SK-N-SH (cell line): ENCODE measurements around the gene IRF2. TPM values are rescaled to one million over a fixed set of nuclear protein-coding genes. Genes with fewer than 3 reads are reported as not detected.

Source experiments
- CTCF ChIA-PET: fragments of 300-600, 350-600 bp; formaldehyde crosslinking; extraction: SDS; loops from one replicate; lab custom pipeline; 2021; lab: Yijun Ruan, JAX
- POLR2A ChIA-PET: fragments of 350-600 bp; sonication (Branson Sonifier 250); formaldehyde crosslinking; extraction: SDS; loops from one replicate; lab custom pipeline; 2020; ENCODE audit warnings: antibody characterized with exemption, inconsistent platforms; lab: Yijun Ruan, JAX
- DNase-seq: peaks from one replicate; pipeline ENCODE4 v3.0.0; 2012
- H2AFZ ChIP-seq: fragments of 200-600 bp; sonication (generic); 2 replicates; pipeline ENCODE4 v1.8.1; 2016; ENCODE audit warnings: antibody characterized with exemption, mild to moderate bottlenecking, low read depth
- H3F3A ChIP-seq: fragments of 200-600 bp; sonication (generic); replicated peaks from 2 replicates; pipeline ENCODE3; 2016; ENCODE audit warnings: antibody characterized with exemption, mild to moderate bottlenecking; ENCODE audit not compliant: insufficient read depth
- H3K27ac ChIP-seq, 2 experiments: fragments of 200-500 bp in 1 of 2; fragments of 200-600 bp in 1 of 2; sonication (Bioruptor generic) in 1 of 2; sonication (generic), shearing (Covaris generic) in 1 of 2; 2 replicates each; pipeline versions ENCODE4 v1.5.1 to v1.6.1; 2014 to 2016; ENCODE audit warnings: low read depth in 2 of 2, inconsistent platforms in 1 of 2, low read length in 1 of 2, mild to moderate bottlenecking in 1 of 2, mixed read lengths in 1 of 2
- H3K27me3 ChIP-seq: fragments of 200-600 bp; sonication (generic), shearing (Covaris generic); 2 replicates; pipeline ENCODE4 v1.6.1; 2016; ENCODE audit warnings: mixed run types; ENCODE audit not compliant: insufficient read depth
- H3K36me3 ChIP-seq, 2 experiments: fragments of 200-500 bp in 1 of 2; fragments of 200-600 bp in 1 of 2; sonication (Bioruptor generic) in 1 of 2; sonication (generic) in 1 of 2; replicated peaks in 1 of 2; 2 replicates each; pipeline versions ENCODE3 to v1.5.1; 2014 to 2016; ENCODE audit warnings: low read length in 1 of 2, mild to moderate bottlenecking in 1 of 2; ENCODE audit not compliant: insufficient read depth in 2 of 2, control insufficient read depth in 1 of 2
- H3K4me1 ChIP-seq, 2 experiments: fragments of 200-500 bp in 1 of 2; fragments of 200-600 bp in 1 of 2; sonication (Bioruptor generic) in 1 of 2; sonication (generic), shearing (Covaris generic) in 1 of 2; 2 replicates each; pipeline versions ENCODE4 v1.5.1 to v1.6.1; 2014 to 2016; ENCODE audit warnings: low read depth in 1 of 2, low read length in 1 of 2, mixed run types in 1 of 2; ENCODE audit not compliant: insufficient read depth in 2 of 2, control insufficient read depth in 1 of 2
- H3K4me2 ChIP-seq: fragments of 200-600 bp; sonication (generic), shearing (Covaris generic); 2 replicates; pipeline ENCODE4 v1.6.1; 2017; ENCODE audit warnings: mixed run types
- H3K4me3 ChIP-seq, 2 experiments: fragments of 200-500 bp in 1 of 2; fragments of 200-600 bp in 1 of 2; sonication (Bioruptor generic) in 1 of 2; sonication (generic), shearing (Covaris generic) in 1 of 2; 2 replicates each; pipeline versions ENCODE4 v1.5.1 to v1.8.1; 2014 to 2016; ENCODE audit warnings: low read depth in 2 of 2, inconsistent platforms in 1 of 2, low read length in 1 of 2, mild to moderate bottlenecking in 1 of 2, mixed read lengths in 1 of 2, moderate library complexity in 1 of 2
- H3K79me2 ChIP-seq: fragments of 200-600 bp; sonication (generic); 2 replicates; pipeline ENCODE4 v1.8.1; 2017; ENCODE audit warnings: mild to moderate bottlenecking; ENCODE audit not compliant: insufficient read depth
- H3K9ac ChIP-seq: fragments of 200-600 bp; sonication (generic); 2 replicates; pipeline ENCODE4 v1.6.1; 2017; ENCODE audit warnings: mixed run types
- H3K9me2 ChIP-seq: fragments of 200-600 bp; sonication (generic); 2 replicates; pipeline ENCODE4 v1.6.1; 2017; ENCODE audit warnings: mixed run types
- H3K9me3 ChIP-seq: fragments of 200-600 bp; sonication (generic); 2 replicates; pipeline ENCODE4 v1.6.1; 2017; ENCODE audit warnings: mixed run types, mild to moderate bottlenecking, moderate library complexity
- H4K20me1 ChIP-seq: fragments of 200-600 bp; sonication (generic); 2 replicates; pipeline ENCODE4 v1.6.1; 2017; ENCODE audit warnings: mild to moderate bottlenecking, mixed run types; ENCODE audit not compliant: insufficient read depth
- CHD2 ChIP-seq: fragments of 150-350 bp; IDR thresholded peaks from 2 replicates; pipeline ENCODE4 v1.6.1; 2018; ENCODE audit warnings: low read length; ENCODE audit not compliant: partially characterized antibody
- ELF1 ChIP-seq: IDR thresholded peaks from 2 replicates; pipeline ENCODE4 v1.4.0; 2012
- FOXJ3 ChIP-seq: sonication (generic); formaldehyde crosslinking; IDR thresholded peaks from 2 replicates; pipeline ENCODE4 v1.5.1; 2020; ENCODE audit warnings: mild to moderate bottlenecking, missing genetic modification reagents
- GABPA ChIP-seq: IDR thresholded peaks from 2 replicates; pipeline ENCODE4 v1.4.0; 2012; ENCODE audit warnings: low read depth, mild to moderate bottlenecking
- GATA2 ChIP-seq: sonication (generic); formaldehyde crosslinking; IDR thresholded peaks from 2 replicates; pipeline ENCODE4 v1.5.0; 2020; ENCODE audit warnings: mild to moderate bottlenecking, missing genetic modification reagents
- JUND ChIP-seq: IDR thresholded peaks from 2 replicates; pipeline ENCODE4 v1.4.0; 2012
- MEF2A ChIP-seq: IDR thresholded peaks from 2 replicates; pipeline ENCODE4 v1.4.0; 2012; ENCODE audit warnings: low read depth, borderline replicate concordance
- MXI1 ChIP-seq: IDR thresholded peaks from 2 replicates; pipeline ENCODE4 v1.6.1; 2012; ENCODE audit warnings: mild to moderate bottlenecking, low read depth, low read length, improper control_type of control experiment
- NFIC ChIP-seq: IDR thresholded peaks from 2 replicates; pipeline ENCODE4 v1.4.0; 2012; ENCODE audit warnings: borderline replicate concordance
- POLR2AphosphoS5 ChIP-seq: IDR thresholded peaks from 2 replicates; pipeline ENCODE4 v1.6.1; 2012; ENCODE audit warnings: low read depth, low read length
- RAD21 ChIP-seq: IDR thresholded peaks from 2 replicates; pipeline ENCODE4 v1.6.1; 2012; ENCODE audit warnings: mild to moderate bottlenecking, low read length
- RCOR1 ChIP-seq: fragments of 150-350 bp; IDR thresholded peaks from 2 replicates; pipeline ENCODE4 v1.6.1; 2017; ENCODE audit warnings: antibody characterized with exemption, low read length
- RFX5 ChIP-seq: IDR thresholded peaks from 2 replicates; pipeline ENCODE4 v1.6.1; 2012; ENCODE audit warnings: mild to moderate bottlenecking, improper control_type of control experiment, low read length
- SMC3 ChIP-seq: IDR thresholded peaks from 2 replicates; pipeline ENCODE4 v1.6.1; 2012; ENCODE audit warnings: low read depth, low read length, improper control_type of control experiment
- WGBS: methylation state at CpG from one replicate; pipeline ENCODE4 v1.1.6; 2017; ENCODE audit warnings: low lambda C conversion rate; 5-methylcytosine and 5-hydroxymethylcytosine counted together
- polyA plus RNA-seq, 3 experiments: library from polyadenylated mRNA; depleted of rRNA; stranded (reverse); fragments of >200 nt; gene quantifications; 2 replicates each; pipeline ENCODE4 v1.2.3, GENCODE V29; 2012
- TF ChIP-seq, protein P1 (sequence below): fragments of 150-350 bp; IDR thresholded peaks from 2 replicates; pipeline ENCODE4 v1.6.1; 2017; ENCODE audit warnings: antibody characterized with exemption, low read length, low read depth, borderline replicate concordance
- TF ChIP-seq, protein P2 (sequence below): IDR thresholded peaks from 2 replicates; pipeline ENCODE4 v1.6.1; 2012; ENCODE audit warnings: mild to moderate bottlenecking, low read depth, low read length, moderate library complexity
- TF ChIP-seq, protein P3 (sequence below): IDR thresholded peaks from 2 replicates; pipeline ENCODE4; 2012
- TF ChIP-seq, protein P4 (sequence below): IDR thresholded peaks from 2 replicates; pipeline ENCODE4 v1.4.0; 2012; ENCODE audit warnings: low read depth

Gene IRF2
- polyA plus RNA-seq, 1 of the 3 experiments (the other 2 are of a cell fraction) = 23.3 TPM

DNA sequence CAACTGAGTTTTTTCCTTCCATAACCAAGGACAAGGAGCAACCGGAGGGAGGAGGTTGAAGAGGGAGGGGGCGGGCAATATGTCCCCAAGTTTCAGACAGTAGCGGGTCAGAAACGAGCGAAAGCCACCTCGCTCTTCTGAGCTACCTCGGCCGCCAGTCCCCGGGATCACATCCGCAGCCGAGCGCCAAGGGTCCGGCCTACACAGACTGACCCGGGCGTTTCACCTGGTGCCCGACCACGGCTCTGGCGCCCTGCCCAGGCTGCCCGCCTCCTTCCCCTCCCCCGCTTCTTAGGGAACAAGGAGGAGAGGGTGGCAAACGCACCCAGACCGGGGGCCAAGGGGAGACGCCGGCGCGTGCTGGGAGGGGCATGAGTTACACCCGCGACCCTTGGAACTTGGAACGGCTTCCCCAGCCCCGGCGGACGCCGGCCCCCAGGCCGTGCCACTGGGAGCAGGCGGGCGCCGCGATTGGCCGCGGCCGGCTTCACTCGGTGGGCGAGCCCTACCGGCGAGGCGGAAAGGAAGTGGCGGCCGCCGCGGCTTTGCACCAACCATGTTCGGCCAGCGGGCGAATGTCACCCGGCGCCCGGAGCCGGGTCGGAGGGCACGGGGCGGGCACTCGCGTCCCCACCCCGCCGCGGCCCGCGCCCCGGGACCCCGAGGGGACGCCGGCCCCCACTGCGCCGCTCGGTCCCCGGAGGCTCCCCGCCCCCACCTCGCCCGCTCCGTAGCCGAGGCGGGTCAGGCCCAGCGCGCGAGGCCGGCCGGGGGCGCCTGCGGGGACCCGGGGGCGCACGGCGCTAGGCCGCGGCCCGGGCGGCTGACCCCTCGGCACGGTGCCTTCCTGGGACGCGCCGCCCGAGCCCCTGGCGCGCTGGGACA, 1.5 kb downstream of the IRF2 start (continued):
- TF ChIP-seq MEF2A = no peak
- no peak for TF ChIP-seq FOXJ3 (CRISPR knock-in tag)
- peak; percentile 70; the same call in 1 of the 2 replicates for TF ChIP-seq POLR2AphosphoS5
- TF ChIP-seq MXI1 = peak; percentile 69; the same call in 1 of the 2 replicates
- peak; percentile 55; the same call in 1 of the 2 replicates for TF ChIP-seq GABPA
- peak; percentile 74 for TF ChIP-seq NFIC
- TF ChIP-seq, all 33 proteins: peak for 11

DNA sequence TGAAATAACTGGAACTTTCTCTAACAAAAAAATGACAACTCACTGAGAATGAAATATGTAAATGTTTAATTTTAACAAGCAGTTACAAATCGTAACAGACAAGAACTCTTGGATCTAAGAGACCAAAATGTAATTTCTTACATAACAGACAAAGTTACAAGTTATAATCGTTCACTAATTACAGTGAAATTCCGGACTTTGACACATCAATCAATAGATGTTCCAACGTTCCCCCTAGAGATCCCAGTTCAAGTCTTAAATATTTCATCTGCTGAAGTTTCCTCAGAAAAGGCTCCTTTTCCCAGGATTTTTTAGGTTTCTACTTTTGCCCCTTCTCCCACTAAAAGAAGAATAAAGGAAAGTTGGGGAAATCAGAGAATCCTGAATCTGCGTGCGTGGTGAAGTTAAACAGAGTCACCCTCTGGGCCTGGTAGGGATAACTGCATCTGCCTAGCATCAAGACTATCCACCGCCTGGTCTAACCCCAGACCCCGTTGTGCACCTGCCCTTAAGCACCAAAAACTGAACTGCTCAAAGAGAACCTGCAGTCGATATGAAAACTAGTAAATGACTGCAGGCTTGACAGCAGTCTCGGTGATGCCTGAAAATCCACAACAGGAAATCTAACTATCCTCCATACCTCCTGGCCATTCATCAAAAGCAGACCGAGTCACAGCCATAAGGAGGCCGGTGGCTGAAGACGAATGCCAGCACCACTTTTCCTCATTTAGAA, 2.3 kb downstream of the IRF2 start:
- peaks cover 0 to 29% of the 10 kb centered on the region in 2 experiments; a peak in 2 of 4 replicates for H3K4me1 ChIP-seq
- TF ChIP-seq SMC3 (0 out of 2 replicates have a peak, but pooled peaks have one; percentile 8), ELF1 (no peak), MEF2A (no peak), FOXJ3 (CRISPR knock-in tag) (no peak), RAD21 (peak; percentile 47), RCOR1 (no peak), RFX5 (no peak), CHD2 (no peak), JUND (no peak), GATA2 (CRISPR knock-in tag) (no peak)
- TF ChIP-seq, protein P1, sequence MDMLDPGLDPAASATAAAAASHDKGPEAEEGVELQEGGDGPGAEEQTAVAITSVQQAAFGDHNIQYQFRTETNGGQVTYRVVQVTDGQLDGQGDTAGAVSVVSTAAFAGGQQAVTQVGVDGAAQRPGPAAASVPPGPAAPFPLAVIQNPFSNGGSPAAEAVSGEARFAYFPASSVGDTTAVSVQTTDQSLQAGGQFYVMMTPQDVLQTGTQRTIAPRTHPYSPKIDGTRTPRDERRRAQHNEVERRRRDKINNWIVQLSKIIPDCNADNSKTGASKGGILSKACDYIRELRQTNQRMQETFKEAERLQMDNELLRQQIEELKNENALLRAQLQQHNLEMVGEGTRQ = no peak
- TF ChIP-seq, protein P2, sequence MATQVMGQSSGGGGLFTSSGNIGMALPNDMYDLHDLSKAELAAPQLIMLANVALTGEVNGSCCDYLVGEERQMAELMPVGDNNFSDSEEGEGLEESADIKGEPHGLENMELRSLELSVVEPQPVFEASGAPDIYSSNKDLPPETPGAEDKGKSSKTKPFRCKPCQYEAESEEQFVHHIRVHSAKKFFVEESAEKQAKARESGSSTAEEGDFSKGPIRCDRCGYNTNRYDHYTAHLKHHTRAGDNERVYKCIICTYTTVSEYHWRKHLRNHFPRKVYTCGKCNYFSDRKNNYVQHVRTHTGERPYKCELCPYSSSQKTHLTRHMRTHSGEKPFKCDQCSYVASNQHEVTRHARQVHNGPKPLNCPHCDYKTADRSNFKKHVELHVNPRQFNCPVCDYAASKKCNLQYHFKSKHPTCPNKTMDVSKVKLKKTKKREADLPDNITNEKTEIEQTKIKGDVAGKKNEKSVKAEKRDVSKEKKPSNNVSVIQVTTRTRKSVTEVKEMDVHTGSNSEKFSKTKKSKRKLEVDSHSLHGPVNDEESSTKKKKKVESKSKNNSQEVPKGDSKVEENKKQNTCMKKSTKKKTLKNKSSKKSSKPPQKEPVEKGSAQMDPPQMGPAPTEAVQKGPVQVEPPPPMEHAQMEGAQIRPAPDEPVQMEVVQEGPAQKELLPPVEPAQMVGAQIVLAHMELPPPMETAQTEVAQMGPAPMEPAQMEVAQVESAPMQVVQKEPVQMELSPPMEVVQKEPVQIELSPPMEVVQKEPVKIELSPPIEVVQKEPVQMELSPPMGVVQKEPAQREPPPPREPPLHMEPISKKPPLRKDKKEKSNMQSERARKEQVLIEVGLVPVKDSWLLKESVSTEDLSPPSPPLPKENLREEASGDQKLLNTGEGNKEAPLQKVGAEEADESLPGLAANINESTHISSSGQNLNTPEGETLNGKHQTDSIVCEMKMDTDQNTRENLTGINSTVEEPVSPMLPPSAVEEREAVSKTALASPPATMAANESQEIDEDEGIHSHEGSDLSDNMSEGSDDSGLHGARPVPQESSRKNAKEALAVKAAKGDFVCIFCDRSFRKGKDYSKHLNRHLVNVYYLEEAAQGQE = no peak
- TF ChIP-seq, protein P3, sequence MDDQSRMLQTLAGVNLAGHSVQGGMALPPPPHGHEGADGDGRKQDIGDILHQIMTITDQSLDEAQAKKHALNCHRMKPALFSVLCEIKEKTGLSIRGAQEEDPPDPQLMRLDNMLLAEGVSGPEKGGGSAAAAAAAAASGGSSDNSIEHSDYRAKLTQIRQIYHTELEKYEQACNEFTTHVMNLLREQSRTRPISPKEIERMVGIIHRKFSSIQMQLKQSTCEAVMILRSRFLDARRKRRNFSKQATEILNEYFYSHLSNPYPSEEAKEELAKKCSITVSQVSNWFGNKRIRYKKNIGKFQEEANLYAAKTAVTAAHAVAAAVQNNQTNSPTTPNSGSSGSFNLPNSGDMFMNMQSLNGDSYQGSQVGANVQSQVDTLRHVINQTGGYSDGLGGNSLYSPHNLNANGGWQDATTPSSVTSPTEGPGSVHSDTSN = no peak
- TF ChIP-seq, protein P4, sequence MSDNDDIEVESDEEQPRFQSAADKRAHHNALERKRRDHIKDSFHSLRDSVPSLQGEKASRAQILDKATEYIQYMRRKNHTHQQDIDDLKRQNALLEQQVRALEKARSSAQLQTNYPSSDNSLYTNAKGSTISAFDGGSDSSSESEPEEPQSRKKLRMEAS = no peak; the same call in 1 of the 2 replicates
- H3K79me2 ChIP-seq = peaks cover 77% of the 10 kb centered on the region
- ChIA-PET POLR2A (no interaction called here), CTCF (no interaction called here)
- no peaks in the 10 kb centered on the region for H3K9me3 ChIP-seq
- peak overlapping the region; percentile 87 to 97 for H3K27ac ChIP-seq
- peaks cover 10% of the 10 kb centered on the region for H3F3A ChIP-seq
- WGBS = 29% methylated on average over 11 of the region's 13 CpGs
- no peaks in the 10 kb centered on the region for H3K27me3 ChIP-seq
- H3K9me2 ChIP-seq = no peaks in the 10 kb centered on the region
- H3K4me3 ChIP-seq = peak overlapping the region; percentile 60 to 75
- peak overlapping the region; percentile 76 for H2AFZ ChIP-seq
- H4K20me1 ChIP-seq = peaks cover 19% of the 10 kb centered on the region; the same call in 1 of the 2 replicates
- peak; percentile 60 for DNase-seq
- H3K36me3 ChIP-seq = no peaks in the 10 kb centered on the region
- peak overlapping the region; percentile 79 for H3K4me2 ChIP-seq
- peak overlapping the region; percentile 85 for H3K9ac ChIP-seq
